Measurements from ENCODE around the gene HDDC3. TPM values are rescaled to one million over a fixed set of nuclear protein-coding genes. Genes with fewer than 3 reads are reported as not detected.

Gene HDDC3
- polyA plus RNA-seq, 1 of the 3 experiments (the other 2 are of a cell fraction): 25.8 TPM

GRCh38 chr15:90905306-90906180 is 26.8 kb downstream of the HDDC3 start:
- Histone ChIP-seq H3F3A (replicated peaks; ENCODE audit: insufficient read depth) (peaks cover 7% of the 10 kb centered on the region), H3K27ac (ENCODE audit: low read depth in 2 of 2, low read length in 1 of 2) (no peak overlapping the region), H2AFZ (ENCODE audit: low read depth) (no peak overlapping the region), H3K4me1 (ENCODE audit: control insufficient read depth in 1 of 2, insufficient read depth in 2 of 2, low read depth in 1 of 2, low read length in 1 of 2) (peaks cover 3 to 11% of the 10 kb centered on the region in 2 experiments; a peak in 2 of 4 replicates), H3K4me3 (ENCODE audit: low read depth in 2 of 2, low read length in 1 of 2) (no peak overlapping the region), H3K9me2 (no peaks in the 10 kb centered on the region), H3K9ac (no peak overlapping the region), H3K27me3 (ENCODE audit: insufficient read depth) (no peaks in the 10 kb centered on the region), H3K9me3 (no peaks in the 10 kb centered on the region), H3K36me3 (replicated peaks in 1 of 2; ENCODE audit: control insufficient read depth in 1 of 2, insufficient read depth in 2 of 2, low read length in 1 of 2) (peaks cover 0 to 36% of the 10 kb centered on the region in 2 experiments), H3K79me2 (ENCODE audit: insufficient read depth) (no peaks in the 10 kb centered on the region), H4K20me1 (ENCODE audit: insufficient read depth) (no peaks in the 10 kb centered on the region), H3K4me2 (no peak overlapping the region)
- TF ChIP-seq RCOR1 (IDR thresholded peaks at IDR 0.05; ENCODE audit: low read length) (no peak), FOXM1 (IDR thresholded peaks at IDR 0.05; ENCODE audit: low read depth) (no peak), USF2 (IDR thresholded peaks at IDR 0.05; ENCODE audit: borderline replicate concordance, low read depth, low read length) (no peak), PBX3 (IDR thresholded peaks at IDR 0.05) (no peak), GATA2 (CRISPR knock-in tag; IDR thresholded peaks at IDR 0.05) (no peak), RAD21 (IDR thresholded peaks at IDR 0.05; ENCODE audit: low read length) (no peak), CTCF (IDR thresholded peaks at IDR 0.05) (no peak), GABPA (IDR thresholded peaks at IDR 0.05; ENCODE audit: low read depth) (no peak), ZBTB33 (IDR thresholded peaks at IDR 0.05; ENCODE audit: borderline replicate concordance, low read depth) (no peak), TCF12 (IDR thresholded peaks at IDR 0.05) (no peak), ELF1 (IDR thresholded peaks at IDR 0.05) (no peak), TEAD4 (IDR thresholded peaks at IDR 0.05; ENCODE audit: borderline replicate concordance, insufficient read depth) (no peak), USF1 (IDR thresholded peaks at IDR 0.05; ENCODE audit: borderline replicate concordance, low read depth) (no peak), MAX (IDR thresholded peaks at IDR 0.05; ENCODE audit: low read depth) (no peak)
- ChIA-PET CTCF (interaction anchor here (0.9 to 7.5 kb wide), 4 partner anchors 20 to 257 kb away, joined by 3 to 121 read pairs (median 7); partner anchors contain the start of genes HDDC3 and UNC45A), POLR2A (no interaction called here)
- WGBS (ENCODE audit: low lambda C conversion rate): 98% methylated on average over 22 of the region's 28 CpGs
- no peak for DNase-seq

All from SK-N-SH (cell line).